ENCODE measurements around the gene PSENEN.

The PSENEN gene

DNA sequence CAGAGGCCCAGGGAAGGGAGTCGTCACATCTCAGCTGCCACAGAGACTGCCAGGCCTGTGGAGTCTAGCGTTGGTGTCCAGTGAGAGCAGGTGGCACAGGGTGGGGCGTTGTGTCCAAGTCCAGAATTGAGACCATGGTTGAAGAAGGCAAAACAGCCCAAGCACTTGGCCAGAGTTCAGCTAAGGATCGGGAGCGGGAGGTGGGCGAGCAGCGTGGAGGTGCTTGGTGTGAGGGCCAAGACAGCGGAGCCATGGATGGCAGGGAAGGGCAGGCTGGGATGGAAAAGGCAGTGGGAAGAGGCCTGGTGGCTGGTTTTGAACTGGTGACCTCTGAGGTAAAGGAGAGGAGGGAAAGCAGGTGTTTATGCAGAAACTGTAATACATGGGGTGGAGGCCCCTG is 11.2 kb upstream of the PSENEN start:
- DNase-seq: no peak

DNA sequence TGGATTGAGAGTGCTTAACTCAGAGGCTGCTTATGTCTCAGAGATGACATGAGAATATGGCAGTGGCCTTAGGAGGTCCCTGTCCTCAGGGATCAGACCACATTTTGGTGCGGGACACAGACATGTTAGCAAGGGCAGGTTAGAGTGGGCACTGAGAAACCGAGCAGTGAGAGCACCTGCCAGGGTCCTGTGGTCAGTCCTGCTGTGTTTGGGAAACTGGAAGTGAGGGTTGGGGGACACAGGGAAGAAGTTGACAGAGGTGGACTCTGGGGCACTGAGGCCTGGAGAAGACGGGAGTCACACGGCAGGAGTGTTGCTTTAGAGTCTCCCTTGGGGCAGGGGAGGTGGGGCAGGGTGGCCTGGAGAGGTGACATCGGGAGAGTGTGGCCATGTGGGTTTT is 10.6 kb upstream of the PSENEN start:
- DNase-seq: no peak

GRCh38 chr19:35736913-35737886 is 8.3 kb upstream of the PSENEN start:
- no peak for DNase-seq

GRCh38 chr19:35738021-35738886 is 7.2 kb upstream of the PSENEN start:
- DNase-seq: no peak

DNA sequence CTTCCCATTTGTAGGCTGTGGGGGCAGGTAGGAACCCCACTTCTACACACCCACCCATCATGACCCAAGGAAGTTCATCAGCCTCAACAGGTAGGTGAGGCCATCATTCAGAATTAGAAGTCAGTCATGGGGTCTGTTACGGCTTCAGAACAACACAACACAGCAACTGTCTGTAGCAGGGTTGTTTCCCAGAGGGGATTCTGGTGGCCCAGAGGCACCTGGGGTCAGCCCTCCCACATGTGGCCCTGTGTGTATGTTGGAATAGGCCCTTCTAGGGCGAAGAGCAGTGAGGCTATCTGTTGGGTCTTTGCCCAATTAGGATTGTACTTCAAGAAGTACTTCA is 6.6 kb upstream of the PSENEN start:
- no peak for DNase-seq

GRCh38 chr19:35739275-35740107 is 6.0 kb upstream of the PSENEN start:
- DNase-seq: no peak

DNA sequence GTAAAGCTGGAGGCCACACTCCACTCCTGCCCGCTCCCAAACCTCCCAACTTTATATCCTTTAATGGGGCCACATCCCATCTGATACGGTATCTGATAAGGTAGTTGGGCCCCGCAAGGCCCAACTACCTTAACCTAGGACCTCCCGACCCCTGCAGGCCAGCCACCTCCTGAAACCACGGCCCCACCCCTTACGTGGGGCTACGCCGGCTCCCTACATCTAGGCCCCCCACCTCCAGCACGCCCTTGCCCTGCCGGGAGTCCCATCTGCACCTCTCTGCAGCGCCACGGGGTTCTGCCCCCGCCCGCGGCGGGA is 5.4 kb upstream of the PSENEN start:
- DNase-seq: no peak

- peak; percentile 100 for DNase-seq
These were observed 4.8 kb upstream of the PSENEN start for GRCh38 chr19:35740423-35741202.

DNA sequence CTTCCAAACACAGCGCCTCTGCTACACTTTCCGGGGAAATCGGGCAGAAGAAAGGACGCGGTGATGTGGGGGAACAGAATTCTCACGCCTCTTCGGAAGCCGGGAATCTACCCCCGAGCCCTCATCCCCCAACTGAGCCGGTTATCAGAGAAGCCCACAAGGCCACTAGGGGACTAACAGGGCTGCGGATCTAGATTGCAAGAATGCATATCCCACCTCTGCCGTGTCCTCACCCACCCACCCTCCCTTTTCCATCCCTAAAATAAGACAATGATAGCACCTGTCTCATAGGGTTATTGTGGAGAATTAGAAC is 4.3 kb upstream of the PSENEN start:
- no peak for DNase-seq

DNA sequence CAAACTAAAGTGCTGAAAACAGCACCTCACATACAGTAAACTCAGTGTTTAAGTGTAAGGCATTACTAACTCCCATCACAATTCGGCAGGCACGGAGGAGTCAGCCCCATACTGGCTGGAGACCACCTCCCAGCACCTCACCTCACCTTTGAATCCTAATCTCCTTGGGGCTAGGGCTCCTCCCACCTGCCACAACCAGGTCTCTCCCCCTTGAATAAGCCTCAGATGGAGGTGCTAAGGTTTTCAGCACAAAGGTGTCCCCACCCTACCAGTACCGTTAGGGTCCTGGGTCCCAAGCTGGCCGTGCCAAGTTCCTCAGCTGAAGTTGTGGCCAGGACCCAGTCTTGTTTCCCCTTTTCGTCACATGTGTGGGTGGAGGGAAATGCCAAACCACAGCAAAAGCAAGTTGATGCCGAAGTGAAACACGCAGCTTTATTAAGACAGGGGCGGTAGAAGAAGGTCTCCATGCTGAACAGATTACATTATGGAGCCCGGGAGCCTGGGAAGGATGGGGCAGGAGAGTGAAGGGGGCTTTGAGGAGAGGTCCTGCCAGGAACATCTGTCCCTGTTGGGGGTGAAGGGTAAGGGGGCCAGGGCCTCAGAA is 3.2 kb upstream of the PSENEN start, which contains the start of gene IGFLR1:
IGFLR1 (minus strand) TSS at position 332 of the 604 bp plus-strand sequence. CDS start 1,272 bp downstream, outside the sequence.
- no peak for DNase-seq

- no peak for DNase-seq
These were observed 1.6 kb upstream of the PSENEN start for GRCh38 chr19:35743640-35744429.

DNA sequence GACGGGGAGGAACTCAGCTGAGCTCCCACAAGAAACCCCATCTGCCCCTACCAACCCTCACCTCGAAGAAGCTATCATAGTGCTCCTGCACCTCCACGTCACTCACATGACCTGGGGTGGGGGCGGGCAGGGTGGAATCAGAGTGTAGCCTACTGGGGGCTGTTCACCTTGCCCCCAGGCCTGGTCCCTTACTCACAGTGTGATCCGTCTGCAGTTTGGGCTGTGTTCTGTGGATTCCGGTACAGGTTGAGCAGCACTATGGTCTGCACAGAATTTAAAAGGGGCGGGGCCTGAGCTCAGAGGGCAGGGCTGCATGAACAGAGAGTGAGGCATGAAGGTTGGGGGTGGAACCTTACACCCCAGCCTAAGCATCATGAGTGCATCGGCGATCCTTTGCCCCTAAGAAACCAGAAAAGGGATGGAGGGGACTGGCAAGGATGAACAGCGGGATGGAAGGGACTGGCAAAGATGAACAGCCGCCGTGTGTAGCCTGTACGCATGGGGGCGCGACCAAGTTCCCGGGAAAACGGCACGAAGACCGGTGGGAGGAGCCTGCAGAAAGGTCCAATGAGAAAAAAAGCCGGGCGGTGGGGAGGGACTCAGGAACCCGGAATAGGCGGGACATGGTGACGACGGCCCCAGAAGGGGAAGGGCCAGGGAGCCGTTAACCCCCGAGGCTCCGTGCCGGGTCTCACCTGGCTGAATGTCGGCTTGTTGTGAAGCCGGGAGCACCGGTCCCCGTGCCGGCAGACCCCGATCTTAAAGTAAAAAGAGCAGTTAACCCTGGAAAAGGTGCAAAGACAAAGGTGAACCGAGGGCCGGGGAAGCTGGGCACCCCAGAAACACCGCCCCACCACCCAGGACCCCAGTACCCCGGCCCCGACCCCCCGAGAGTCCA is 772 bp upstream of the PSENEN start:
- DNase-seq: peak; percentile 100

DNA sequence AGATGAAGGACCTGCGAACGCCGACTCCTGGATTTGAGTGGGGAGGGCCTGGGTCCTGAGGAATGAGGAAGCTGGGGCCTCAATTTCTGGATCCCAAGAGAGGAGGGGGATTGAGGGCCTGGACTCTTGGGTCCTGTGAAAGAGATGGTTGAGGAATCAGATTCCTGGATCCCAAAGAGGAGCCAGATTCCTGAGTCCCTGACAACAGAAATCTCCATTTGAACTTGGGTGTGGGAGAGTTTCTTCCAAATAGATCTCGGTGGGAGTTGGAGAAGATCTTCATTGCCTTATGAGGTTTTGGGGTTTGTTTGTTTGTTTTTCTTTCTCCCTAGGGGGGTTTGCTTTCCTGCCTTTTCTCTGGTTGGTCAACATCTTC is 624 bp downstream of the PSENEN start:
- DNase-seq: no peak

DNA sequence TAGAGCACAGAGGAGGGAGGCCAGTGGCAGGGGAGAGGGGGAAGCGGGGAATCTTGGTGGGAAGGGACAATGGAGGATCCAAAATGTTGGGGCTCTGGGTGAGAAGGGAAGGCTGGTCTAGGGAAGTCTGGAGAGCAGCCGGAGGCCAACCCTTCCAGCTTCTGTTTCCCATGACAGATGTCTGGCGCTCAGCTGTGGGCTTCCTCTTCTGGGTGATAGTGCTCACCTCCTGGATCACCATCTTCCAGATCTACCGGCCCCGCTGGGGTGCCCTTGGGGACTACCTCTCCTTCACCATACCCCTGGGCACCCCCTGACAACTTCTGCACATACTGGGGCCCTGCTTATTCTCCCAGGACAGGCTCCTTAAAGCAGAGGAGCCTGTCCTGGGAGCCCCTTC is 1.1 kb downstream of the PSENEN start:
- no peak for DNase-seq

GRCh38 chr19:35748106-35749020 is 2.9 kb downstream of the PSENEN start, which contains the start of gene LIN37:
Gene LIN37, plus strand, starts transcription at chr19:35748576. Its CDS starts 149 bp downstream, at chr19:35748725.
- peak; percentile 100 for DNase-seq

DNA sequence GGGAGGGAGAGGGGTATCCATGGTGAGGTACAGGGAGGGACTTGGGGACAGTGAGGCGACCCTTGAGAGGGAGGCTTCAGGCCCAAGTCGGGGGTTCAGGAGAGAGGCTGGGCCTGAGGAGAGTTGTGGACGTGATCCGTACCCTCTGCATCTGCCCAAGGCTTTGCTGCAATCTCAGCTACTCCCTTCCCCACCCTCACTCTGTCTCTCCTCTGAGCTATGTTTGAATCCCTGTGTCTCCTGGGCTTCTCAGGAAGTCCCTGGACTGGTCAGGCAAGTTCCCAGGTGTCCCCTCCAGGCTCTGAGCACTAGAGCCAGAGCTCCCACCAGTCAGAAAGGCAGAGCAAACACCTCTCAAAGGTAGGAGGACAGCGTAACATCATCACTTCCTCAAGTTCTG is 4.7 kb downstream of the PSENEN start:
- no peak for DNase-seq

DNA sequence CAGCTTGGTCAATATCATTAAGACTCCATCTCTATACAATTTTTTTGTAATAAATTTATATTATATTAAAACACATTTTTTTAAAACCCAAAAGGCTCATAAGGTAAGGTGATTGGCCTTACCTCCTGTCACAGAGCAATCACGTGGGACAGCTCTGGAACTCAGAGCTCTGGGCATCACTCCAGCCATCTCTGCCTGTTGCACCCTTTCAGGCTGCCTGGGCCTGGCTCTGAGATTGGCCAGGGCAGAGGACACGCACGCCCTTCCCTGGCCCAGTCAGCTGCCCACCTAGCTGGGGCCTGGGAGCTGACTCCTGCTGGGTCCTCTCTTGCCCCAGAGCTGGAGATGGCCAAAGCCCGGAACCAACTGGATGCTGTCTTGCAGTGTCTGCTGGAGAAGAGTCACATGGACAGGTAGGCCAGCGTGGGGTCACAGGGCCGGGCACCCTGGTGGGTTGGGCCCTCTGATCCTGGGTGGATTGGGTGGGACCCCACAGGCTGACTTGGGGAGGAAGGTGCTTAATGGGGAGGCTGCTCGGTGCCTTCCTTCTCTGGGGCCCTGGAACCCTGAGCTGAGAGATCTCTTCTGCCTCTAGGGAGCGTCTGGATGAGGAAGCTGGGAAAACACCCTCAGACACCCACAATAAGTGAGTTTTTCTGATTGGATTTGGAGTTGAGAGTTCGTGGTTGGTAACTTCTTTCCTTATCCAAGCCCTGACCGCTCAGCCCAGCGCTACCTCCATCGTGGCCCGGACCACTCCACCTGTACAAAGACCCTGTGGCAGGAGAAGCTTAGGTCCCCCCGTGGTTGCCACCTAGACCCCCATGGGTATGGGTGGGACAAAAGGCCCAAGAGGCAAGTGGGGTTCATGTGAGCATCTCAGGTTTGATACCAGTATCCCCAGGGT is 6.6 kb downstream of the PSENEN start:
- DNase-seq: no peak
